Right lobe of liver (tissue), 6 donors: ENCODE measurements around the gene GAA. TPM values are rescaled to one million over a fixed set of nuclear protein-coding genes. Genes with fewer than 3 reads are reported as not detected.

ENCODE experiments used
- ATAC-seq, 4 donors: fragments of 200-7000 bp; cut with Tn5 transposase; one replicate each; pipeline ENCODE4 v1.9.1; 2020; ENCODE audit warnings: mild to moderate bottlenecking in 4 of 4, moderate library complexity in 4 of 4
- DNase-seq, 3 donors: peaks; one replicate each; pipeline ENCODE4 v3.0.0-alpha.2; 2020
- H3K27ac ChIP-seq, 3 donors: fragments of 200-600 bp; one replicate each; pipeline ENCODE4 v1.8.0; 2022
- H3K27me3 ChIP-seq, 2 donors: fragments of 200-600 bp; one replicate each; pipeline ENCODE4 v1.8.0; 2022
- H3K36me3 ChIP-seq, 4 donors: fragments of 200-600 bp; sonication (generic) in 1 of 4; one replicate each; pipeline versions ENCODE4 v1.5.1 to v1.8.0; 2017 to 2022; ENCODE audit warnings: control low read depth in 1 of 4
- H3K4me1 ChIP-seq, 4 donors: fragments of 200-600 bp; sonication (generic) in 1 of 4; one replicate each; pipeline versions ENCODE4 v1.5.1 to v1.8.0; 2017 to 2022; ENCODE audit warnings: control low read depth in 1 of 4
- H3K4me3 ChIP-seq, 3 donors: fragments of 200-600 bp; one replicate each; pipeline ENCODE4 v1.8.0; 2022
- H3K9me3 ChIP-seq, 4 donors: fragments of 200-600 bp; sonication (generic) in 1 of 4; one replicate each; pipeline versions ENCODE4 v1.5.1 to v1.8.0; 2017 to 2022; ENCODE audit warnings: control low read depth in 1 of 4
- POLR2A ChIP-seq: fragments of 450-650 bp; IDR thresholded peaks from one replicate; pipeline ENCODE4 v1.6.1; 2017; ENCODE audit warnings: antibody characterized with exemption, mild to moderate bottlenecking
- WGBS: methylation state at CpG from one replicate; pipeline ENCODE4 v1.1.6; 2018; ENCODE audit warnings: low coverage, low lambda C conversion rate; ENCODE audit not compliant: insufficient coverage; ENCODE audit errors: missing lambda C conversion rate; 5-methylcytosine and 5-hydroxymethylcytosine counted together
- intact Hi-C, 2 donors: fragments of 100-400 bp; cut with DNase I; formaldehyde crosslinking; loops; one replicate each; pipeline versions ENCODE4 v1.11.2 to v1.14.1; 2022
- total RNA-seq, 6 experiments: library from RNA; depleted of rRNA in 2 of 6; stranded (reverse); fragments of >200 nt in 2 of 6; fragmentation: NEBNext Ultra II Directional in 3 of 6; extraction: Animal tissue kit (Norgen Biotek cat#: 25700) in 3 of 6; gene quantifications; one replicate each; pipeline versions ENCODE4 v1.1.0 to v1.2.4, GENCODE V29; 2016 to 2023
- TF ChIP-seq, protein P1 (sequence below), 4 donors: fragments of 200-600 bp in 3 of 4; fragments of 450-650 bp in 1 of 4; IDR thresholded peaks; one replicate each; pipeline versions ENCODE4 v1.5.1 to v1.8.0; 2016 to 2022; ENCODE audit warnings: antibody characterized with exemption in 4 of 4, mild to moderate bottlenecking in 2 of 4
- donor health status: DM: no; HTN: yes; CAD: no.
- donor health status: DM: no; HTN: no; CAD: no.
- donor health status: DM: no; HTN: no; CAD: no.
- donor health status: DM: no; HTN: yes; CAD: no.
- donor health status: DM: no; HTN: yes; CAD: no.

The GAA gene
- total RNA-seq, 6 experiments from 2014 or later: 42.7 to 94.1 (median 71.0) TPM

- intact Hi-C loops: no loop called here
- no peak overlapping the region for H3K4me3 ChIP-seq
- H3K27ac ChIP-seq: no peak overlapping the region
- no CpG with 5 or more reads among the region's 24 CpGs for WGBS
- no peaks in the 10 kb centered on the region for H3K36me3 ChIP-seq
- no peak for ATAC-seq
- no peaks in the 10 kb centered on the region for H3K4me1 ChIP-seq
- H3K27me3 ChIP-seq: no peaks in the 10 kb centered on the region
- TF ChIP-seq, protein P1, sequence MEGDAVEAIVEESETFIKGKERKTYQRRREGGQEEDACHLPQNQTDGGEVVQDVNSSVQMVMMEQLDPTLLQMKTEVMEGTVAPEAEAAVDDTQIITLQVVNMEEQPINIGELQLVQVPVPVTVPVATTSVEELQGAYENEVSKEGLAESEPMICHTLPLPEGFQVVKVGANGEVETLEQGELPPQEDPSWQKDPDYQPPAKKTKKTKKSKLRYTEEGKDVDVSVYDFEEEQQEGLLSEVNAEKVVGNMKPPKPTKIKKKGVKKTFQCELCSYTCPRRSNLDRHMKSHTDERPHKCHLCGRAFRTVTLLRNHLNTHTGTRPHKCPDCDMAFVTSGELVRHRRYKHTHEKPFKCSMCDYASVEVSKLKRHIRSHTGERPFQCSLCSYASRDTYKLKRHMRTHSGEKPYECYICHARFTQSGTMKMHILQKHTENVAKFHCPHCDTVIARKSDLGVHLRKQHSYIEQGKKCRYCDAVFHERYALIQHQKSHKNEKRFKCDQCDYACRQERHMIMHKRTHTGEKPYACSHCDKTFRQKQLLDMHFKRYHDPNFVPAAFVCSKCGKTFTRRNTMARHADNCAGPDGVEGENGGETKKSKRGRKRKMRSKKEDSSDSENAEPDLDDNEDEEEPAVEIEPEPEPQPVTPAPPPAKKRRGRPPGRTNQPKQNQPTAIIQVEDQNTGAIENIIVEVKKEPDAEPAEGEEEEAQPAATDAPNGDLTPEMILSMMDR (IDR thresholded peaks at IDR 0.05): no peak
- no peak for TF ChIP-seq POLR2A
- no peak for DNase-seq
- H3K9me3 ChIP-seq: no peaks in the 10 kb centered on the region
Observed at GRCh38 chr17:80119271-80119791, 17.9 kb downstream of the GAA start.

DNA sequence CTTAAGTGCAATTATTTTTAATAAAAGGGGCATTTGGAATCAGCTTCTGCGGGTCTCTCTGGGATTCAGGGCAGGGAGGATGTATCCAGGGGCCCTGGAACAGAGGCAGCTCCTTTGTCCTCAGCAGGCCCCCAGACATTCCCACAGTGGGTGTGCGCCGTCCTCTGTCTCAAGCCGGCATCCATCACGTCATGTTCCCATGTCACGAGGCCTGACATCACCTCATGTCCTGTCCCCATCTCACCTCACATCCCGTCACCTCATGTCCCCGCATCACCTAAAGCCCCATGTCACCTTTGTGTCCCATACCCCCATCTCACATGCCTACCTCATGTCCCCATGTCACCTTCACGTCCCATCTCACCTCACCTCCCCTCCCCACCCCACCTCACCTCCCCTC is 18.5 kb downstream of the GAA start:
- 81% methylated on average over 5 of the region's 9 CpGs for WGBS
- Histone ChIP-seq H3K4me1 (no peaks in the 10 kb centered on the region), H3K9me3 (no peaks in the 10 kb centered on the region), H3K36me3 (no peaks in the 10 kb centered on the region), H3K27ac (no peak overlapping the region), H3K27me3 (no peaks in the 10 kb centered on the region), H3K4me3 (no peak overlapping the region)
- ATAC-seq: no peak
- TF ChIP-seq, protein P1 (IDR thresholded peaks at IDR 0.05): no peak
- TF ChIP-seq POLR2A: no peak
- intact Hi-C loops: no loop called here
- no peak for DNase-seq

DNA sequence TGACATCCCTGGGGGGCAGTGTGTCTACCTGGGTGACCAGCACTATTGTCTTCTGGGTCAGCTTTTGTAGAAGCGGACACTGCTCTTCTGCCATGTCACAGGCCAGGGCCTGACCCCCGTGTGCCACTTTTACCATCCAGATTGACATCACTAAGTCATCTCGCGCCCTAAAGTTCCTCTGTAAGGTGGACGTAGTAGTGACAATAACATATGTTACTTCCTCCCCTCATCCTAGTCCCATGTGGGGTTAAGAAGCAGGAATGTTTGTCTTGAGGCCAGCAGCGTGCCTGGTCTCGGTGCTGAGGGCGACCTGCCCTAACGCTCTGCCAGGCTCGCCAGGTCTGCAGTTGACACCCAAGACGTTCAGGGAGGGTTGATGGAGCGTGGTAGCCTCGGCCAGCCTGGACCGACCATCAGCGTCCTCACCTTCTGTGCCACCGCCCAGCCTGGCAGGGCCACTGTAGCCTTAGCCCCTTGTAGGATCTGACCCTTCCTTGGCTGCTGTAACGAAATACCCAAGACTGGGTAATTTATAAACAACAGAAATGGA is 20.7 kb downstream of the GAA start:
- 83% methylated on average over 5 of the region's 17 CpGs for WGBS
- Histone ChIP-seq H3K27ac (no peak overlapping the region), H3K9me3 (no peaks in the 10 kb centered on the region), H3K27me3 (no peaks in the 10 kb centered on the region), H3K4me1 (no peaks in the 10 kb centered on the region), H3K4me3 (no peak overlapping the region), H3K36me3 (no peaks in the 10 kb centered on the region)
- intact Hi-C loops: no loop called here
- ATAC-seq: no peak
- TF ChIP-seq POLR2A: no peak
- TF ChIP-seq, protein P1 (IDR thresholded peaks at IDR 0.05): no peak
- DNase-seq: no peak

DNA sequence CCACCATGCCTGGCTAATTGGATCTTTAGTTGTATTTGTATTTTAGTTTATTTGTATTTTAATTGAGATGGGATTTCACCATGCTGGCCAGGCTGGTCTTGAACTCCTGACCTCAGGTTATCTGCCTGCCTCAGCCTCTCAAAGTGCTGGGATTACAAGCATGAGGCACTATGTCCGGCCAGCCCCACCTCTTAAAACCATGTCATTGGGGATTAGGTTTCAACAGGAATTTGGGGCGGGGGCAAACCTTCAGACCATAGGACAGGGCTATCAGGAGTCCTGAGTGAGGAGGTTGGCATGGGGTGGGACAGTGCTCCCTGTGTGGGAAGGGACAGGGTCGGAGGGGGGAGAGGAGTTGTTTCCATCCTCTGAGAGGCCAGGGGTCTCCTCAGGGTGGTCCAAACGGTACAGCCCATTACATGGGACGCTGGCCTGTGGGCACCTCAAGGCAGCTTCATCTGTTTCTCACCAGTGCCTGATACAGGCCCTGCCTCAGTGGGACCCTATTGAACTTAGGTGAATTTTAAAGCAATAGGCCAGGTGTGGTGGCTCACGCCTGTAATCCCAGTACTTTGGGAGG is 21.6 kb downstream of the GAA start:
- H3K4me1 ChIP-seq: no peaks in the 10 kb centered on the region
- no peaks in the 10 kb centered on the region for H3K9me3 ChIP-seq
- WGBS: 86% methylated on average over 2 of the region's 6 CpGs
- no peak overlapping the region for H3K4me3 ChIP-seq
- intact Hi-C loops: no loop called here
- no peaks in the 10 kb centered on the region for H3K27me3 ChIP-seq
- H3K36me3 ChIP-seq: no peaks in the 10 kb centered on the region
- H3K27ac ChIP-seq: no peak overlapping the region
- no peak for TF ChIP-seq POLR2A
- TF ChIP-seq, protein P1 (IDR thresholded peaks at IDR 0.05): no peak
- no peak for ATAC-seq
- DNase-seq: no peak
